AG04450 (cell line): ENCODE data around the gene GNB1L. TPM values are rescaled to one million over a fixed set of nuclear protein-coding genes. Genes with fewer than 3 reads are reported as not detected.

Experiments used
- CTCF ChIA-PET: fragments of 300-600, 350-600 bp; formaldehyde crosslinking; extraction: SDS; loops from one replicate; lab custom pipeline; 2022; ENCODE audit warnings: antibody characterized with exemption, inconsistent platforms; lab: Charles Lee
- POLR2A ChIA-PET: fragments of 350-600 bp; formaldehyde crosslinking; extraction: SDS; loops from one replicate; lab custom pipeline; 2021; ENCODE audit warnings: antibody characterized with exemption, inconsistent platforms; lab: Yijun Ruan, JAX
- DNase-seq: peaks from one replicate; pipeline ENCODE4 v3.0.0-alpha.2; 2011; ENCODE audit warnings: low read depth, low spot score
- H3K27ac ChIP-seq: one replicate; pipeline ENCODE4 v1.5.1; 2012; ENCODE audit warnings: low read depth, low read length, control low read depth
- H3K27me3 ChIP-seq: one replicate; pipeline ENCODE4 v1.6.0; 2012; ENCODE audit warnings: low read length; ENCODE audit not compliant: control insufficient read depth, insufficient read depth
- H3K4me3 ChIP-seq: 2 replicates; pipeline ENCODE4 v1.5.1; 2011; ENCODE audit warnings: mild to moderate bottlenecking, low read depth, low read length, control low read depth
- H3K9me3 ChIP-seq: 2 replicates; pipeline ENCODE4 v1.5.1; 2012; ENCODE audit warnings: low read length; ENCODE audit not compliant: control insufficient read depth, insufficient read depth
- CTCF ChIP-seq: IDR thresholded peaks from 2 replicates; pipeline ENCODE4 v1.5.1; 2011; ENCODE audit warnings: low read depth, low read length, control low read depth, inconsistent platforms
- polyA plus RNA-seq: library from polyadenylated mRNA; depleted of rRNA; stranded (reverse); fragments of >200 nt; gene quantifications from 2 replicates; pipeline ENCODE4 v1.2.3, GENCODE V29; 2011

GNB1L gene
- polyA plus RNA-seq, 1 experiment: 1.3 TPM

DNA sequence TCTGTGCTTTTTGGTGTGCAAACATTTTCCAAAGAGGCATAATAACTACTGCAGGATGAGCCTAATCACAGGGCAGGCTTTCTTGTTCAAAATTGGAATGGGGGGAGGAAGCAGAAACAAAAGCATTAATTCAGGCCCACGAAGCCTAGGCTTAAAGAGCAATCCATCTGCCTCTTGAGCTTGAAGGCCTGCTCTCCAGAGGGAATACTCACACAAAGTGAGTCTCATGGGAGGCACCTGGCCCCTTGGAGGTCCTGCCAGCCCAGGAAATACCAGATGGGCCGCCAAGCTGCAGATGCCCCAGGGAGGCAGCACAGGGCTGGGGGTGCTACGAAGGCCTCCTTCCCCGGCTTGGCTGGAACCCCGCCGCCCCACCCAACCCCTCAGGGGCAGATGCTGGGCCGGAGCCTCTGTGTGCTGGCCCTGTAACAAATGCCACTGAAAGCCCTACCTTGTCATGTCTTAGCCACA, 47.6 kb upstream of the GNB1L start:
- no peak for DNase-seq
- Histone ChIP-seq H3K9me3 (no peaks in the 10 kb centered on the region; the same call in 1 of the 2 replicates), H3K4me3 (no peak overlapping the region), H3K27ac (no peak overlapping the region), H3K27me3 (no peaks in the 10 kb centered on the region)
- ChIA-PET POLR2A (no interaction called here), CTCF (interaction anchor here (1.5 to 7.0 kb wide), 2 partner anchors 8 to 172 kb away, joined by 5 to 49 read pairs; no protein-coding TSS in a partner anchor)
- TF ChIP-seq CTCF: no peak

DNA sequence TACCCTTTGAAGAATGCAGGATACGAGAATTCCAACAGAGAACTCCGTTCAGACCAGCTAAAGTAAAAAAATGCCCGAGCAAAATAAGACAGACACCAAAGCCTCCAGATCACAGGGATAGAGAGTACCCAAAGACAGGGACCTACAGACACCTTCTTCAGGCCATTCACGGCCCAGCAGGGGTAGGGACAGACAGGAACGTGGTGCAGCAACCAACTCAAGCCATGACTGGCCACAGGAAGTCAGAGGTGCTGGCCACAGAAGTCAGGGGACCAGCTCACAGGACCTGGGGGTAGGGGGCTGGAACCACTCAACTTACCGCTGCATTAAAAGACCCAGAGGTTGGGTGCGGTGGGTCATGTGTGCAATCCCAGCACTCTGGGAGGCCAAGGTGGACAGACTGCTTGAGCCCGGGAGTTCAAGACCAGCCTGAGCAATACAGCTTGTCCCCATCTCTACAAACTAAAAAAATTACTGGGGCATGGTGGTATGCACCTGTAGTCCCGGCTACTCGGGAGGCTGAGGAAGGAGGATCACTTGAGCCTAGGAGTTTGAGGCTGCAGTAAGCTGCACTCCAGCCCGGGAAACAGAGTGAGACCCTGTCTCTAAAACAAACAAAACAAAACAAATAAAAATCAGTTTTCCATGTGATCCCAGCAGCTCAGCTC, 47.0 kb upstream of the GNB1L start:
- Histone ChIP-seq H3K4me3 (no peak overlapping the region), H3K27ac (no peak overlapping the region), H3K9me3 (no peaks in the 10 kb centered on the region; the same call in 1 of the 2 replicates), H3K27me3 (no peaks in the 10 kb centered on the region)
- no peak for TF ChIP-seq CTCF
- ChIA-PET POLR2A (no interaction called here), CTCF (interaction anchor here (1.5 to 7.0 kb wide), 2 partner anchors 8 to 171 kb away, joined by 5 to 49 read pairs; no protein-coding TSS in a partner anchor)
- DNase-seq: no peak

DNA sequence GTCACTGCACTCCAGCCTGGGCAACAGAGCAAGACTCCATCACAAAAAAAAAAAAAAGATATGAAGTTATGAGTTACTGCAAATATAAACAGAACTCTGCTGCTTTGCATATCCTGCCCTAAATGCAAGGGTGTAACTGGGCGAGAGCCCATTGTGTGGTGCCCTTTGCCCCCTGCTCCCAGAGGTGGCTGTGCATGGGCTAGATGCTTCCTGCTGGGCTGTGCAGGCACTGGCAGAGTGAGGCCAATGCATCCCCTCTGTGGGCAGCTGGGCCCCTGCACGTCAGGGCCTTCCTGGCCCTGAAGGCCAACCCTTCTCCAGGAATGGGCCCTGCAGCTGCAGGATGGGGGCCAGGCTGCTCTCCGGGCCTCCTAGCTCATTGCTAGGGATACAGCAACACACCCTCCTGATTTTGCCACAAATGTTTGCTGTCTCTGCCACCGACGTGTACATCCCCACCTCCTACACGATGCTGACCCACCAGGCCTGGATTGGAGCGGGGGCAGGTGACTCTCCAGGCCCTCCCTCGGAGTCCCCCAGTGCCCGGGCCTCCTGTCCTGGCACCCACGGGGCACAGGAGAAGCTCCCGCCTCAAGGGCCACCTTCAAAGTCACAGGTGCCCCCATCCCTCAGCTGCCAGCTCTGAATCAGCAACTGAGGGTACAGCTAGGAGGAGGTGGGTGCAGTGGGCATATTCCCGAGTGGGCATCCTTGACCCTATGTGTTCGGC, 46.2 kb upstream of the GNB1L start:
- no peaks in the 10 kb centered on the region for H3K27me3 ChIP-seq
- no peak for TF ChIP-seq CTCF
- no peaks in the 10 kb centered on the region; the same call in 1 of the 2 replicates for H3K9me3 ChIP-seq
- no peak for DNase-seq
- H3K4me3 ChIP-seq: no peak overlapping the region
- POLR2A ChIA-PET: no interaction called here
- H3K27ac ChIP-seq: no peak overlapping the region
- CTCF ChIA-PET: interaction anchor here (1.5 to 7.0 kb wide), 2 partner anchors 9 to 170 kb away, joined by 5 to 49 read pairs; no protein-coding TSS in a partner anchor

GRCh38 chr22:19898831-19899567, 44.3 kb upstream of the GNB1L start:
- POLR2A ChIA-PET: no interaction called here
- H3K27ac ChIP-seq: no peak overlapping the region

More at GRCh38 chr22:19898831-19899567, 44.3 kb upstream of the GNB1L start:
- Histone ChIP-seq H3K4me3 (no peak overlapping the region), H3K27me3 (no peaks in the 10 kb centered on the region), H3K9me3 (no peaks in the 10 kb centered on the region; the same call in 1 of the 2 replicates)
- CTCF ChIA-PET: interaction anchor here (1.5 kb wide), 1 partner anchor 11 kb away, joined by 4 read pairs; no protein-coding TSS in a partner anchor
- DNase-seq: no peak
- TF ChIP-seq CTCF: no peak
